ENCODE measurements around the gene SV2C.

GRCh38 chr5:76333571-76333970 lies 250.4 kb downstream of the SV2C start:
- TF ChIP-seq STAT1 (conservative IDR thresholded peaks at IDR 0.05) (no peak), MYC (IDR thresholded peaks at IDR 0.05; ENCODE audit: insufficient read depth, insufficient read length, insufficient replicate concordance, low read length, severe bottlenecking) (no peak), ZNF384 (IDR thresholded peaks at IDR 0.05; ENCODE audit: borderline replicate concordance, low read depth, low read length) (no peak), CTCF (IDR thresholded peaks at IDR 0.05 in 2 of 3, conservative IDR thresholded peaks at IDR 0.05 in 1 of 3; ENCODE audit: control insufficient read depth in 2 of 3, extremely low read depth in 1 of 3, insufficient read depth in 1 of 3, low read depth in 3 of 3, low read length in 3 of 3) (no peak), CBX3 (IDR thresholded peaks at IDR 0.05; ENCODE audit: borderline replicate concordance, low read depth) (no peak), EZH2 (IDR thresholded peaks at IDR 0.05; ENCODE audit: borderline replicate concordance, control insufficient read depth, low read depth, low read length) (no peak), ATF2 (IDR thresholded peaks at IDR 0.05; ENCODE audit: low read length) (no peak)
